GM12875 (cell line): ENCODE results near the gene UNC13A.

Experiments used
- H3K4me3 ChIP-seq: one replicate; pipeline ENCODE4 v1.5.1; 2011; ENCODE audit warnings: low read depth, low read length, control low read depth
- TF ChIP-seq, protein P1 (sequence below): IDR thresholded peaks from 2 replicates; pipeline ENCODE4 v1.5.1; 2011; ENCODE audit warnings: low read depth, mild to moderate bottlenecking, control low read depth, inconsistent platforms, low read length, moderate library complexity, borderline replicate concordance; ENCODE audit not compliant: insufficient read depth

Gene UNC13A

DNA sequence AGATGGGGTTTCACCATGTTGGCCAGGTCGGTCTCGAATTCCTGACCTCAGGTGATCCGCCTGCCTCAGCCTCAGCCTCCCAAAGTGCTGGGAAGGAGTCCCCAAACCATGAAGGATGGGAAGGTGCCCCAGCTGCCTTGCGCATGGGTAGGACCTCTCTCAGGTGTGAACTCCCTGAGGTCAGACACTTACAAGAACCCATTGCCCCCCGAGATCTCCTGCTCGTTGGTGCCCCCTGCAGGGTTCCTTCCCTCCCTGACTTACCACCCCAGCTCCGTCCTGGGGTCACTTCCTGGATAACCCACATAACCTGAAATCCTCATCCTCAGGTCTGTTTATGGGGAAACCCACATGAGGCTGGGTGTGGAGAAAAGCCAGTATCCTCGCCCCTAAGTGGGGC is 41.7 kb downstream of the UNC13A start:
- TF ChIP-seq, protein P1, sequence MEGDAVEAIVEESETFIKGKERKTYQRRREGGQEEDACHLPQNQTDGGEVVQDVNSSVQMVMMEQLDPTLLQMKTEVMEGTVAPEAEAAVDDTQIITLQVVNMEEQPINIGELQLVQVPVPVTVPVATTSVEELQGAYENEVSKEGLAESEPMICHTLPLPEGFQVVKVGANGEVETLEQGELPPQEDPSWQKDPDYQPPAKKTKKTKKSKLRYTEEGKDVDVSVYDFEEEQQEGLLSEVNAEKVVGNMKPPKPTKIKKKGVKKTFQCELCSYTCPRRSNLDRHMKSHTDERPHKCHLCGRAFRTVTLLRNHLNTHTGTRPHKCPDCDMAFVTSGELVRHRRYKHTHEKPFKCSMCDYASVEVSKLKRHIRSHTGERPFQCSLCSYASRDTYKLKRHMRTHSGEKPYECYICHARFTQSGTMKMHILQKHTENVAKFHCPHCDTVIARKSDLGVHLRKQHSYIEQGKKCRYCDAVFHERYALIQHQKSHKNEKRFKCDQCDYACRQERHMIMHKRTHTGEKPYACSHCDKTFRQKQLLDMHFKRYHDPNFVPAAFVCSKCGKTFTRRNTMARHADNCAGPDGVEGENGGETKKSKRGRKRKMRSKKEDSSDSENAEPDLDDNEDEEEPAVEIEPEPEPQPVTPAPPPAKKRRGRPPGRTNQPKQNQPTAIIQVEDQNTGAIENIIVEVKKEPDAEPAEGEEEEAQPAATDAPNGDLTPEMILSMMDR: peak; percentile 34; the same call in 1 of the 2 replicates
- H3K4me3 ChIP-seq: no peak overlapping the region

DNA sequence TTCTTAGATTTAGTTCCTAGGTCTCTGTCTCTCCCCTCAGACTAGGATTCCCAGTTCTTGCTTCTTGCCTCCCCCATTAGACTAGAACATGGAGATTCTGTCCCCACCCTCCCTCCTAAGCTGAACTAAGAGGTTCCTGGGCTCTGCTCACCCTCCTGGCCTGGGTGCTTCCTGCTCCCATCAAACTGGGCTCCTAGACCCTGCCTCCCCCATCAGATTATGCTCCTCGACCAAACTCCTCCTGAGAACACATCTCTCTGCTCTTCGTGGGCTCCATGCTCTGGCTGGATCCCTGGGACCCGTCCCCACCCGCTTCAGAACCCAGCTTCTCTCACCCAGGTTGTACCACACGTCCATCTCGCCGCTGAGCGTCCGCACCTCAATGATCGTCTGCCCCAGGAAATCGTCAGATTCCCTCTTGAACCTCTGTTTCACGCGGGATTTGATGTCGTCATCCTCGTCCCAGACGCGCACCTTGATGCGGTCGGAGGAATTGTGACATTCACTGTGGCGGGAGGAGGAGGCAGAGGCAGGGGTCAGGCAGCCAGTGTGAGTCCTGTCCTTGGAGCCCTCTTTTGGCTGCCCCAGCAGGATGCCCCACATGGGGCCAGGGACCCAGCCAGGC is 42.7 kb downstream of the UNC13A start:
- no peak overlapping the region for H3K4me3 ChIP-seq
- TF ChIP-seq, protein P1: no peak

DNA sequence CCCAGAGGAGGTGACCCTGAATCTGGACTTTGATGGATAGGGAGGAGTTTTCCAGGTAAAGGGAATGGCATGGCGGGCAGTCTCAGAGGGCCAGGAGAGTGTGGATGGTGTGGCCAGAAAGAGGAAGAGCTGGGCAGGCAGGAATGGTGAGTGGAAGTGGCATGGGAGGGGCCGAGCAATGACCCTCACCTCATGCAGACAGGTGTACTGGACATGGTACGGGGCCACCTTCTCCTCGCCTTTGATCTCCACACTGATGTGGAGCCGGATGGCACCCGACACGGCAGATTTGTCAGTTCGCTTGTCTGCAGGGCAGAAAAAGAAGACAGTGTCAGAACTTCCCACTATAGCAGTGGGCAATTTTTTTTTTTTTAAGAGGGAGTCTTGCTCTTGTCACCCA is 45.5 kb downstream of the UNC13A start:
- no peak overlapping the region for H3K4me3 ChIP-seq
- TF ChIP-seq, protein P1: no peak

DNA sequence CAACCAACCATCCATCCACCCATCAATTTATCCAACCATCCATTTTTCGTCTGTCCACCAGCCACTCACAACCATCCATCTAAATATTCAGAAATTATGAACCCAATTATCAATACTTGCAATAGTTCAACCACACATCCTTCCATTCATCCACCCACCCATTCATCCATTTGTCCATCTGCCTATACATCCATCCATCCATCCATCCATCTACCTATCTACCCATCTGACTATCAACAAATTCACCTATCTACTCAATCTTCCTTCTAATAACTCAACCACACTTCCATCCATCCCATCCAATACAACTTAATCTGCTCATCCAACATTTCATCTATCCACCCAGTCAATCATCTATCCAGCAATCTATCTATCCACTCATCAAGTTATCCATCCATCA is 46.3 kb downstream of the UNC13A start:
- TF ChIP-seq, protein P1: no peak
- H3K4me3 ChIP-seq: no peak overlapping the region

DNA sequence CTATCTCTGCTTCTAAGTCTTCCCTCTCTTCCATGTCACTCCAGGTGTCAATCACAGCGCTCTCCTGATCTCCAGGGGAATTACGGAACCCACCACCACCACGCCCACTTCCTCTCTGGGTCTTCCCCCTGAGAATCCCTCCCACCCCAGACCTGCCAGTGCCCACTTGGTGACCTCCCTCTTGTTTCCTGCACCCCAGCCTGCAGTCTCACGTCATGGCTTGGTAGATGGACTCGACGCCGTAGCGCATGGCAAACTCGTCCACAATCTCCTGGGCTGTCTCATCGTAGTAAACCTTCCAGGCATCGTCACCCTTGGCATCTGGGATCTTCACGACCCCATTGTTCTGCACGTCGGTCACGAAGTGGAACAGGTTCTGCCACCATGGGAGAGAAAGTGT is 47.0 kb downstream of the UNC13A start:
- TF ChIP-seq, protein P1: no peak

DNA sequence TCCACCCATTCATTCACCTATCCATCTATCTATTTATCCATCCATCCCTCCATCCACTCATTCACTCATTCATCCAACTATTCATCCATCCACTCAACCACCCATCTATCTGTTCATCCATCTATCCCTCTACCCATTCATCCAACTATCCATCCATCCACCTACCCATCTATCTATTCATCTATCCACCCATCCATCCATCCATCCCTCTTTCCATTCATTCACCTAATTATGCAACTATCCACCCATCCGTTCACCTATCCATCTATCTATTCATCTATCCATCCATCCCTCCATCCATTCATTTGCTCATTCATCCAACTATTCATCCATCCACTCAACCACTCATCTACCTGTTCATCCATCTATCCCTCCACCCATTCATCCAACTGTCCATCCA is 54.5 kb downstream of the UNC13A start:
- H3K4me3 ChIP-seq: no peak overlapping the region
- TF ChIP-seq, protein P1: no peak

More for the DNA sequence above, 47.0 kb downstream of the UNC13A start:
- no peak overlapping the region for H3K4me3 ChIP-seq

DNA sequence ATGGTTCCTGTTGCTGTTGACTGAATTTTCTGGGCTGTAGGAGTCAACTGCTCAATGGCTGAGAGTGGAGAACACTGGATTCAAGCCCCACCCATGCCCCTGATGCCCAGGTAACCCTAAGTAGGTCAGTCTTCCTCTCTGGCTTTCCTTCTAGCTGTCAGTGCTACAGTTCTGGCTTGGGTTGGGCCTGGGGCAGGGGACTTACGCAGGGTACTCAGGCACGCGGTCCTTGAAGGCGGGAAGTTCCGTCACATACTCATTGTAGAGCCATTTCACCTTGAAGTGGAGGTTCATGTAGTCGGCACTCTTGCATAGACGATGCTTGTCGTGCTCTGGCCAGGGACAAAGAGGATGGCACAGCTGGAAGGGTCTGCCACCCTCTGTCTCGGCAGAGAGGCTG is 55.6 kb downstream of the UNC13A start:
- TF ChIP-seq, protein P1: no peak
- H3K4me3 ChIP-seq: no peak overlapping the region
